ENCODE results near the gene DENND2A. TPM values are rescaled to one million over a fixed set of nuclear protein-coding genes. Genes with fewer than 3 reads are reported as not detected.

Gene DENND2A
- total RNA-seq, 1 experiment from 2014 or later: 10.0 TPM

DNA sequence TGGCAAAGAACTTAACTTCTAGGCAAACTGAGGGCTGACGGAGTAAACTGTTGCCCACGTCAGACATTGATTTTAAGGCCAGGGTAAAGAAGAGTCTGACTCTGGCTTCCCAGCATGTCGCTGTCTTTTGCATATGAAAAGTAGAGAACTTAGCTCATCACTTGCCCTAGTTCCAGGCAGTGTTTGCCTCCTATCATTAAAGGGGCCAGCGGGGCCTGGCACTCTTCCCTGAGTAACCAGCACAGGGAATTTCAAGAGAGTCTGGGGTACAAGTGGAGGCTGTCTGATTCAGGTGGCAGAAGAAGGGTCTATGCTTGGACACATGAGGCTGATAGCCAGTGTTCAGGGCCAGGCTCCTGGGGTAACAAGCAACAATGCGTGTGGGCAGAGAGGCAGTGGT, 4.8 kb downstream of the DENND2A start (continued):
- no peak for TF ChIP-seq AR (CRISPR knock-in tag; IDR thresholded peaks at IDR 0.05)
- TF ChIP-seq SMAD4 (CRISPR knock-in tag; IDR thresholded peaks at IDR 0.05): no peak
- no peak for TF ChIP-seq ETV6 (CRISPR knock-in tag; IDR thresholded peaks at IDR 0.05)
- no peak for TF ChIP-seq USF2 (CRISPR knock-in tag; IDR thresholded peaks at IDR 0.05)
- no peak for TF ChIP-seq IRF2 (CRISPR knock-in tag; IDR thresholded peaks at IDR 0.05; ENCODE audit: borderline replicate concordance, low read depth)
- no peak for TF ChIP-seq PRDM15 (CRISPR knock-in tag; IDR thresholded peaks at IDR 0.05)

DNA sequence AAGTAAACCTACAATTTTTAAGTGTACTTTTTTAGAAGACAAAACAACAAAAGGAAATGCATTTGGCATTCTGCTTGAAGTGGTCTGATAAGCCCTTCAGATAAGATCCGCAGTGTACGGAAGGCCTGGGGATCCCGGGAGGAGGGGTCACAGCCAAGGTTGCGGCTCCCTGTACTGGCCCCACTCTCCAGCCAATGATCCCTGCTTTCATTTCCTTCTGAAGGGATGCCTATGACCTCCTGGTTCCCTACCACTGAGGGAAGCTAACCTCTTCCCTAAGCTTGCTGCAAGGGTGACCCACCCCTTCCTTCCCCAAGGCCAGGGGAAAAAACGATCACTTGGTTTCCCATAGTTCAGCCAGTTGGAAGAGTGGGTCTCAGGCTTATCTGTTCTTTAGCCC, 5.3 kb downstream of the DENND2A start:
- Mint-ChIP-seq H3K27ac (peak overlapping the region; percentile 90), H3K9me3 (no peaks in the 10 kb centered on the region), H3K4me3 (no peak overlapping the region), H3K4me1 (peaks cover 39% of the 10 kb centered on the region), H3K36me3 (no peaks in the 10 kb centered on the region), H3K27me3 (ENCODE audit: low read depth) (peaks cover 17% of the 10 kb centered on the region)
- TF ChIP-seq ZNF138 (CRISPR knock-in tag; conservative IDR thresholded peaks at IDR 0.05): no peak
- no peak for TF ChIP-seq USF1 (CRISPR knock-in tag; IDR thresholded peaks at IDR 0.05)
- no peak for TF ChIP-seq FOXJ3 (CRISPR knock-in tag; IDR thresholded peaks at IDR 0.05; ENCODE audit: borderline replicate concordance)
- TF ChIP-seq, protein P1, sequence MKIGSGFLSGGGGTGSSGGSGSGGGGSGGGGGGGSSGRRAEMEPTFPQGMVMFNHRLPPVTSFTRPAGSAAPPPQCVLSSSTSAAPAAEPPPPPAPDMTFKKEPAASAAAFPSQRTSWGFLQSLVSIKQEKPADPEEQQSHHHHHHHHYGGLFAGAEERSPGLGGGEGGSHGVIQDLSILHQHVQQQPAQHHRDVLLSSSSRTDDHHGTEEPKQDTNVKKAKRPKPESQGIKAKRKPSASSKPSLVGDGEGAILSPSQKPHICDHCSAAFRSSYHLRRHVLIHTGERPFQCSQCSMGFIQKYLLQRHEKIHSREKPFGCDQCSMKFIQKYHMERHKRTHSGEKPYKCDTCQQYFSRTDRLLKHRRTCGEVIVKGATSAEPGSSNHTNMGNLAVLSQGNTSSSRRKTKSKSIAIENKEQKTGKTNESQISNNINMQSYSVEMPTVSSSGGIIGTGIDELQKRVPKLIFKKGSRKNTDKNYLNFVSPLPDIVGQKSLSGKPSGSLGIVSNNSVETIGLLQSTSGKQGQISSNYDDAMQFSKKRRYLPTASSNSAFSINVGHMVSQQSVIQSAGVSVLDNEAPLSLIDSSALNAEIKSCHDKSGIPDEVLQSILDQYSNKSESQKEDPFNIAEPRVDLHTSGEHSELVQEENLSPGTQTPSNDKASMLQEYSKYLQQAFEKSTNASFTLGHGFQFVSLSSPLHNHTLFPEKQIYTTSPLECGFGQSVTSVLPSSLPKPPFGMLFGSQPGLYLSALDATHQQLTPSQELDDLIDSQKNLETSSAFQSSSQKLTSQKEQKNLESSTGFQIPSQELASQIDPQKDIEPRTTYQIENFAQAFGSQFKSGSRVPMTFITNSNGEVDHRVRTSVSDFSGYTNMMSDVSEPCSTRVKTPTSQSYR (CRISPR knock-in tag; IDR thresholded peaks at IDR 0.05): no peak
- TF ChIP-seq, protein P2, sequence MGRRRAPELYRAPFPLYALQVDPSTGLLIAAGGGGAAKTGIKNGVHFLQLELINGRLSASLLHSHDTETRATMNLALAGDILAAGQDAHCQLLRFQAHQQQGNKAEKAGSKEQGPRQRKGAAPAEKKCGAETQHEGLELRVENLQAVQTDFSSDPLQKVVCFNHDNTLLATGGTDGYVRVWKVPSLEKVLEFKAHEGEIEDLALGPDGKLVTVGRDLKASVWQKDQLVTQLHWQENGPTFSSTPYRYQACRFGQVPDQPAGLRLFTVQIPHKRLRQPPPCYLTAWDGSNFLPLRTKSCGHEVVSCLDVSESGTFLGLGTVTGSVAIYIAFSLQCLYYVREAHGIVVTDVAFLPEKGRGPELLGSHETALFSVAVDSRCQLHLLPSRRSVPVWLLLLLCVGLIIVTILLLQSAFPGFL (CRISPR knock-in tag; IDR thresholded peaks at IDR 0.05; ENCODE audit: borderline replicate concordance): no peak
- TF ChIP-seq ZNF219 (CRISPR knock-in tag; IDR thresholded peaks at IDR 0.05; ENCODE audit: borderline replicate concordance): no peak
- TF ChIP-seq NR2C2 (CRISPR knock-in tag; IDR thresholded peaks at IDR 0.05): no peak
- no peak for TF ChIP-seq CBFB (CRISPR knock-in tag; IDR thresholded peaks at IDR 0.05; ENCODE audit: low read depth)
- TF ChIP-seq CREB1 (CRISPR knock-in tag; IDR thresholded peaks at IDR 0.05): no peak
- no peak for TF ChIP-seq ZNF512 (CRISPR knock-in tag; IDR thresholded peaks at IDR 0.05; ENCODE audit: borderline replicate concordance)
- TF ChIP-seq NFYB (CRISPR knock-in tag; conservative IDR thresholded peaks at IDR 0.05; ENCODE audit: low read depth): no peak
- no peak for TF ChIP-seq ZNF263 (CRISPR knock-in tag; IDR thresholded peaks at IDR 0.05; ENCODE audit: low read depth)
- no peak for TF ChIP-seq IRF1 (CRISPR knock-in tag; IDR thresholded peaks at IDR 0.05)
- TF ChIP-seq OVOL2 (CRISPR knock-in tag; IDR thresholded peaks at IDR 0.05; ENCODE audit: borderline replicate concordance): no peak
- ChIA-PET CTCF (interaction anchor here (0.7 to 2.4 kb wide), 8 partner anchors 9 to 1081 kb away, joined by 3 to 17 read pairs (median 4); no protein-coding TSS in a partner anchor), POLR2A (interaction anchor here (1.0 kb wide), 1 partner anchor 118 kb away, joined by 3 read pairs; no protein-coding TSS in a partner anchor)
- DNase-seq (ENCODE audit: low spot score) (no peak), ATAC-seq (peak; percentile 29)
